ENCODE data around the gene LCP2.

LCP2 gene

GRCh38 chr5:170308686-170309085 is 11.1 kb upstream of the LCP2 start:
- no peak for TF ChIP-seq CSDC2 (CRISPR knock-in tag; IDR thresholded peaks at IDR 0.05)

GRCh38 chr5:170307575-170308465 is 10.2 kb upstream of the LCP2 start:
- no peak for ATAC-seq
- no peak for TF ChIP-seq TSHZ2 (CRISPR knock-in tag; IDR thresholded peaks at IDR 0.05)
- TF ChIP-seq ZNF8 (CRISPR knock-in tag; IDR thresholded peaks at IDR 0.05), result no peak
- TF ChIP-seq ZFP30 (CRISPR knock-in tag; IDR thresholded peaks at IDR 0.05), result no peak
- no peak for TF ChIP-seq ESRRG (CRISPR knock-in tag; IDR thresholded peaks at IDR 0.05)

More at GRCh38 chr5:170308686-170309085, 11.1 kb upstream of the LCP2 start:
- ATAC-seq, result no peak

GRCh38 chr5:170306381-170306831 is 8.8 kb upstream of the LCP2 start:
- no peak for ATAC-seq
- TF ChIP-seq ZNF565 (CRISPR knock-in tag; conservative IDR thresholded peaks at IDR 0.05; ENCODE audit: low read depth), result no peak
- no peak for TF ChIP-seq ZNF8 (CRISPR knock-in tag; IDR thresholded peaks at IDR 0.05)
- TF ChIP-seq ZNF70 (CRISPR knock-in tag; IDR thresholded peaks at IDR 0.05), result no peak
- no peak for TF ChIP-seq PPARA (CRISPR knock-in tag; IDR thresholded peaks at IDR 0.05; ENCODE audit: borderline replicate concordance)
- TF ChIP-seq TCF4 (CRISPR knock-in tag; IDR thresholded peaks at IDR 0.05; ENCODE audit: borderline replicate concordance), result no peak
- TF ChIP-seq CSDC2 (CRISPR knock-in tag; IDR thresholded peaks at IDR 0.05), result no peak
- no peak for TF ChIP-seq OSR1 (CRISPR knock-in tag; IDR thresholded peaks at IDR 0.05)
- no peak for TF ChIP-seq PATZ1 (CRISPR knock-in tag; IDR thresholded peaks at IDR 0.05; ENCODE audit: borderline replicate concordance)
- TF ChIP-seq RARB (CRISPR knock-in tag; IDR thresholded peaks at IDR 0.05), result no peak
- no peak for TF ChIP-seq ZFP3 (CRISPR knock-in tag; IDR thresholded peaks at IDR 0.05)
- no peak for TF ChIP-seq SNAI2 (CRISPR knock-in tag; IDR thresholded peaks at IDR 0.05)
- TF ChIP-seq ZC3H10 (CRISPR knock-in tag; IDR thresholded peaks at IDR 0.05), result no peak
- TF ChIP-seq ZFP30 (CRISPR knock-in tag; IDR thresholded peaks at IDR 0.05), result no peak
- TF ChIP-seq POU6F1 (CRISPR knock-in tag; IDR thresholded peaks at IDR 0.05; ENCODE audit: borderline replicate concordance, low read depth), result no peak
- TF ChIP-seq CSRNP3 (CRISPR knock-in tag; IDR thresholded peaks at IDR 0.05), result no peak
- no peak for TF ChIP-seq BACH2 (CRISPR knock-in tag; IDR thresholded peaks at IDR 0.05; ENCODE audit: borderline replicate concordance)
- TF ChIP-seq ISL1 (CRISPR knock-in tag; IDR thresholded peaks at IDR 0.05), result no peak
- TF ChIP-seq TOX (CRISPR knock-in tag; IDR thresholded peaks at IDR 0.05; ENCODE audit: borderline replicate concordance), result no peak

GRCh38 chr5:170305646-170306025 is 8.1 kb upstream of the LCP2 start:
- TF ChIP-seq CSRNP3 (CRISPR knock-in tag; IDR thresholded peaks at IDR 0.05) (no peak), ZC3H10 (CRISPR knock-in tag; IDR thresholded peaks at IDR 0.05) (no peak), SNAI2 (CRISPR knock-in tag; IDR thresholded peaks at IDR 0.05) (no peak), ESRRG (CRISPR knock-in tag; IDR thresholded peaks at IDR 0.05) (no peak)
- no peak for ATAC-seq

Data from SK-N-SH treated with all-trans-retinoic acid at 6 μM for 48 hours (cell line).